WTC11 (cell line): ENCODE data around the gene APOBEC3G.
"Not testable (repeated sequence)": the region's sequence is repeated elsewhere in the genome, so short reads cannot be mapped to it uniquely, and the experiment has no call there.

Experiments
- NFE2L1 ChIP-seq: sonication (generic); formaldehyde crosslinking; IDR thresholded peaks from 2 replicates; pipeline ENCODE4 v1.8.1; 2023; ENCODE audit warnings: missing genetic modification reagents
- SP1 ChIP-seq: sonication (generic); formaldehyde crosslinking; conservative IDR thresholded peaks from 2 replicates; pipeline ENCODE4 v1.8.1; 2022; ENCODE audit warnings: missing genetic modification reagents
- ZBTB21 ChIP-seq: sonication (generic); formaldehyde crosslinking; IDR thresholded peaks from 2 replicates; pipeline ENCODE4 v1.8.1; 2023; ENCODE audit warnings: mild to moderate bottlenecking, missing genetic modification reagents, borderline replicate concordance
- ZNF317 ChIP-seq: sonication (generic); formaldehyde crosslinking; IDR thresholded peaks from 2 replicates; pipeline ENCODE4 v1.8.1; 2023; ENCODE audit warnings: low read depth, mild to moderate bottlenecking, moderate library complexity, missing genetic modification reagents, borderline replicate concordance
- ZNF423 ChIP-seq: fragments of 250-450 bp; sonication (Bioruptor Pico); IDR thresholded peaks from 2 replicates; pipeline ENCODE4 v2.1.2; 2022; ENCODE audit warnings: mild to moderate bottlenecking, moderate library complexity
- TF ChIP-seq, protein P1 (sequence below): fragments of 200-600 bp; IDR thresholded peaks from 2 replicates; pipeline ENCODE4 v1.8.0; 2022; ENCODE audit warnings: antibody characterized with exemption
- TF ChIP-seq, protein P2 (sequence below): sonication (generic); formaldehyde crosslinking; IDR thresholded peaks from 2 replicates; pipeline ENCODE4 v1.8.0; 2023; ENCODE audit warnings: mild to moderate bottlenecking, missing genetic modification reagents
- TF ChIP-seq, protein P3 (sequence below): sonication (generic); formaldehyde crosslinking; IDR thresholded peaks from 2 replicates; pipeline ENCODE4 v1.8.0; 2022; ENCODE audit warnings: missing genetic modification reagents
- TF ChIP-seq, protein P4 (sequence below): sonication (generic); formaldehyde crosslinking; IDR thresholded peaks from 2 replicates; pipeline ENCODE4 v1.8.1; 2023; ENCODE audit warnings: mild to moderate bottlenecking, missing genetic modification reagents, moderate library complexity
- TF ChIP-seq, protein P5 (sequence below): sonication (generic); formaldehyde crosslinking; IDR thresholded peaks from 2 replicates; pipeline ENCODE4 v1.8.0; 2022; ENCODE audit warnings: mild to moderate bottlenecking, missing genetic modification reagents
- TF ChIP-seq, protein P6 (sequence below): fragments of 250-450 bp; sonication (Bioruptor Pico); IDR thresholded peaks from 2 replicates; pipeline ENCODE4 v1.9.0; 2021; ENCODE audit warnings: mild to moderate bottlenecking

DNA sequence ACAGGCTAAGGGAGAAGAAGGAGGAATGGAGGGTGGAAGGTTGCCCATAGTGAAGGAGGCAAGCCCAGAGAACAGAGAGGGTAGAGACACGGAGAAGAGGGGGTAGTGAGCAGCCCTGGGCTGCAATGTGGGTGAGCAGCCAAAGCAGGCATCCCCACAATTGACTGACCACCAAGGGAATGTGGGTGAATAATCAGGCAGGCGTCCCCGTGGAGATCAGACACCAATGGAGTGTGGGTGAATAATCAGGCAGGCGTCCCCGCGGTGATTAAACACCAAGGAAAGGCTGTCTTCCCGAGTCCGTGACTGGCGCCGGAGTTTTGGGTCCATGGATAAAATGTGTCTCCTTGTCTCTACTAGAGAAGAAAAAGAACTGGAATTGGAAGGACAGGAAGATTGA, 15.1 kb upstream of the APOBEC3G start:
- TF ChIP-seq, protein P1, sequence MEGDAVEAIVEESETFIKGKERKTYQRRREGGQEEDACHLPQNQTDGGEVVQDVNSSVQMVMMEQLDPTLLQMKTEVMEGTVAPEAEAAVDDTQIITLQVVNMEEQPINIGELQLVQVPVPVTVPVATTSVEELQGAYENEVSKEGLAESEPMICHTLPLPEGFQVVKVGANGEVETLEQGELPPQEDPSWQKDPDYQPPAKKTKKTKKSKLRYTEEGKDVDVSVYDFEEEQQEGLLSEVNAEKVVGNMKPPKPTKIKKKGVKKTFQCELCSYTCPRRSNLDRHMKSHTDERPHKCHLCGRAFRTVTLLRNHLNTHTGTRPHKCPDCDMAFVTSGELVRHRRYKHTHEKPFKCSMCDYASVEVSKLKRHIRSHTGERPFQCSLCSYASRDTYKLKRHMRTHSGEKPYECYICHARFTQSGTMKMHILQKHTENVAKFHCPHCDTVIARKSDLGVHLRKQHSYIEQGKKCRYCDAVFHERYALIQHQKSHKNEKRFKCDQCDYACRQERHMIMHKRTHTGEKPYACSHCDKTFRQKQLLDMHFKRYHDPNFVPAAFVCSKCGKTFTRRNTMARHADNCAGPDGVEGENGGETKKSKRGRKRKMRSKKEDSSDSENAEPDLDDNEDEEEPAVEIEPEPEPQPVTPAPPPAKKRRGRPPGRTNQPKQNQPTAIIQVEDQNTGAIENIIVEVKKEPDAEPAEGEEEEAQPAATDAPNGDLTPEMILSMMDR, result not testable (repeated sequence)
- TF ChIP-seq, protein P2, sequence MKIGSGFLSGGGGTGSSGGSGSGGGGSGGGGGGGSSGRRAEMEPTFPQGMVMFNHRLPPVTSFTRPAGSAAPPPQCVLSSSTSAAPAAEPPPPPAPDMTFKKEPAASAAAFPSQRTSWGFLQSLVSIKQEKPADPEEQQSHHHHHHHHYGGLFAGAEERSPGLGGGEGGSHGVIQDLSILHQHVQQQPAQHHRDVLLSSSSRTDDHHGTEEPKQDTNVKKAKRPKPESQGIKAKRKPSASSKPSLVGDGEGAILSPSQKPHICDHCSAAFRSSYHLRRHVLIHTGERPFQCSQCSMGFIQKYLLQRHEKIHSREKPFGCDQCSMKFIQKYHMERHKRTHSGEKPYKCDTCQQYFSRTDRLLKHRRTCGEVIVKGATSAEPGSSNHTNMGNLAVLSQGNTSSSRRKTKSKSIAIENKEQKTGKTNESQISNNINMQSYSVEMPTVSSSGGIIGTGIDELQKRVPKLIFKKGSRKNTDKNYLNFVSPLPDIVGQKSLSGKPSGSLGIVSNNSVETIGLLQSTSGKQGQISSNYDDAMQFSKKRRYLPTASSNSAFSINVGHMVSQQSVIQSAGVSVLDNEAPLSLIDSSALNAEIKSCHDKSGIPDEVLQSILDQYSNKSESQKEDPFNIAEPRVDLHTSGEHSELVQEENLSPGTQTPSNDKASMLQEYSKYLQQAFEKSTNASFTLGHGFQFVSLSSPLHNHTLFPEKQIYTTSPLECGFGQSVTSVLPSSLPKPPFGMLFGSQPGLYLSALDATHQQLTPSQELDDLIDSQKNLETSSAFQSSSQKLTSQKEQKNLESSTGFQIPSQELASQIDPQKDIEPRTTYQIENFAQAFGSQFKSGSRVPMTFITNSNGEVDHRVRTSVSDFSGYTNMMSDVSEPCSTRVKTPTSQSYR (CRISPR knock-in tag), result not testable (repeated sequence)
- TF ChIP-seq ZNF423 (CRISPR knock-in tag); ZBTB21; NFE2L1; SP1 (CRISPR knock-in tag); ZNF317: not testable (repeated sequence)
- TF ChIP-seq, protein P3, sequence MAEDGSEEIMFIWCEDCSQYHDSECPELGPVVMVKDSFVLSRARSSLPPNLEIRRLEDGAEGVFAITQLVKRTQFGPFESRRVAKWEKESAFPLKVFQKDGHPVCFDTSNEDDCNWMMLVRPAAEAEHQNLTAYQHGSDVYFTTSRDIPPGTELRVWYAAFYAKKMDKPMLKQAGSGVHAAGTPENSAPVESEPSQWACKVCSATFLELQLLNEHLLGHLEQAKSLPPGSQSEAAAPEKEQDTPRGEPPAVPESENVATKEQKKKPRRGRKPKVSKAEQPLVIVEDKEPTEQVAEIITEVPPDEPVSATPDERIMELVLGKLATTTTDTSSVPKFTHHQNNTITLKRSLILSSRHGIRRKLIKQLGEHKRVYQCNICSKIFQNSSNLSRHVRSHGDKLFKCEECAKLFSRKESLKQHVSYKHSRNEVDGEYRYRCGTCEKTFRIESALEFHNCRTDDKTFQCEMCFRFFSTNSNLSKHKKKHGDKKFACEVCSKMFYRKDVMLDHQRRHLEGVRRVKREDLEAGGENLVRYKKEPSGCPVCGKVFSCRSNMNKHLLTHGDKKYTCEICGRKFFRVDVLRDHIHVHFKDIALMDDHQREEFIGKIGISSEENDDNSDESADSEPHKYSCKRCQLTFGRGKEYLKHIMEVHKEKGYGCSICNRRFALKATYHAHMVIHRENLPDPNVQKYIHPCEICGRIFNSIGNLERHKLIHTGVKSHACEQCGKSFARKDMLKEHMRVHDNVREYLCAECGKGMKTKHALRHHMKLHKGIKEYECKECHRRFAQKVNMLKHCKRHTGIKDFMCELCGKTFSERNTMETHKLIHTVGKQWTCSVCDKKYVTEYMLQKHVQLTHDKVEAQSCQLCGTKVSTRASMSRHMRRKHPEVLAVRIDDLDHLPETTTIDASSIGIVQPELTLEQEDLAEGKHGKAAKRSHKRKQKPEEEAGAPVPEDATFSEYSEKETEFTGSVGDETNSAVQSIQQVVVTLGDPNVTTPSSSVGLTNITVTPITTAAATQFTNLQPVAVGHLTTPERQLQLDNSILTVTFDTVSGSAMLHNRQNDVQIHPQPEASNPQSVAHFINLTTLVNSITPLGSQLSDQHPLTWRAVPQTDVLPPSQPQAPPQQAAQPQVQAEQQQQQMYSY (CRISPR knock-in tag), result not testable (repeated sequence)
- TF ChIP-seq, protein P4, sequence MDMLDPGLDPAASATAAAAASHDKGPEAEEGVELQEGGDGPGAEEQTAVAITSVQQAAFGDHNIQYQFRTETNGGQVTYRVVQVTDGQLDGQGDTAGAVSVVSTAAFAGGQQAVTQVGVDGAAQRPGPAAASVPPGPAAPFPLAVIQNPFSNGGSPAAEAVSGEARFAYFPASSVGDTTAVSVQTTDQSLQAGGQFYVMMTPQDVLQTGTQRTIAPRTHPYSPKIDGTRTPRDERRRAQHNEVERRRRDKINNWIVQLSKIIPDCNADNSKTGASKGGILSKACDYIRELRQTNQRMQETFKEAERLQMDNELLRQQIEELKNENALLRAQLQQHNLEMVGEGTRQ (CRISPR knock-in tag), result not testable (repeated sequence)
- TF ChIP-seq, protein P5, sequence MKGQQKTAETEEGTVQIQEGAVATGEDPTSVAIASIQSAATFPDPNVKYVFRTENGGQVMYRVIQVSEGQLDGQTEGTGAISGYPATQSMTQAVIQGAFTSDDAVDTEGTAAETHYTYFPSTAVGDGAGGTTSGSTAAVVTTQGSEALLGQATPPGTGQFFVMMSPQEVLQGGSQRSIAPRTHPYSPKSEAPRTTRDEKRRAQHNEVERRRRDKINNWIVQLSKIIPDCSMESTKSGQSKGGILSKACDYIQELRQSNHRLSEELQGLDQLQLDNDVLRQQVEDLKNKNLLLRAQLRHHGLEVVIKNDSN (CRISPR knock-in tag), result not testable (repeated sequence)
- TF ChIP-seq, protein P6, sequence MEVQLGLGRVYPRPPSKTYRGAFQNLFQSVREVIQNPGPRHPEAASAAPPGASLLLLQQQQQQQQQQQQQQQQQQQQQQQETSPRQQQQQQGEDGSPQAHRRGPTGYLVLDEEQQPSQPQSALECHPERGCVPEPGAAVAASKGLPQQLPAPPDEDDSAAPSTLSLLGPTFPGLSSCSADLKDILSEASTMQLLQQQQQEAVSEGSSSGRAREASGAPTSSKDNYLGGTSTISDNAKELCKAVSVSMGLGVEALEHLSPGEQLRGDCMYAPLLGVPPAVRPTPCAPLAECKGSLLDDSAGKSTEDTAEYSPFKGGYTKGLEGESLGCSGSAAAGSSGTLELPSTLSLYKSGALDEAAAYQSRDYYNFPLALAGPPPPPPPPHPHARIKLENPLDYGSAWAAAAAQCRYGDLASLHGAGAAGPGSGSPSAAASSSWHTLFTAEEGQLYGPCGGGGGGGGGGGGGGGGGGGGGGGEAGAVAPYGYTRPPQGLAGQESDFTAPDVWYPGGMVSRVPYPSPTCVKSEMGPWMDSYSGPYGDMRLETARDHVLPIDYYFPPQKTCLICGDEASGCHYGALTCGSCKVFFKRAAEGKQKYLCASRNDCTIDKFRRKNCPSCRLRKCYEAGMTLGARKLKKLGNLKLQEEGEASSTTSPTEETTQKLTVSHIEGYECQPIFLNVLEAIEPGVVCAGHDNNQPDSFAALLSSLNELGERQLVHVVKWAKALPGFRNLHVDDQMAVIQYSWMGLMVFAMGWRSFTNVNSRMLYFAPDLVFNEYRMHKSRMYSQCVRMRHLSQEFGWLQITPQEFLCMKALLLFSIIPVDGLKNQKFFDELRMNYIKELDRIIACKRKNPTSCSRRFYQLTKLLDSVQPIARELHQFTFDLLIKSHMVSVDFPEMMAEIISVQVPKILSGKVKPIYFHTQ (CRISPR knock-in tag), result not testable (repeated sequence)
